Glutamatergic neuron (in vitro differentiated cells): ENCODE measurements around the gene UBR3. TPM values are rescaled to one million over a fixed set of nuclear protein-coding genes. Genes with fewer than 3 reads are reported as not detected.

Source experiments
- DNase-seq: peaks from one replicate; pipeline ENCODE4 v3.0.0; 2022
- H3K27ac Mint-ChIP-seq: one replicate; pipeline ENCODE4 v1.8.0; 2020; ENCODE audit warnings: mild to moderate bottlenecking, mixed read lengths, inconsistent platforms; ENCODE audit not compliant: unreplicated experiment
- H3K27me3 Mint-ChIP-seq: one replicate; pipeline ENCODE4 v1.8.0; 2020; ENCODE audit warnings: mild to moderate bottlenecking, moderate library complexity, mixed read lengths, inconsistent platforms; ENCODE audit not compliant: unreplicated experiment
- H3K36me3 Mint-ChIP-seq: one replicate; pipeline ENCODE4 v1.8.0; 2020; ENCODE audit warnings: mild to moderate bottlenecking, mixed read lengths, inconsistent platforms; ENCODE audit not compliant: unreplicated experiment
- H3K4me1 Mint-ChIP-seq: one replicate; pipeline ENCODE4 v1.8.0; 2020; ENCODE audit warnings: mild to moderate bottlenecking, low read depth, mixed read lengths, inconsistent platforms; ENCODE audit not compliant: unreplicated experiment
- H3K4me3 Mint-ChIP-seq: one replicate; pipeline ENCODE4 v1.8.0; 2020; ENCODE audit warnings: mild to moderate bottlenecking, mixed read lengths, inconsistent platforms; ENCODE audit not compliant: unreplicated experiment
- H3K9me3 Mint-ChIP-seq: one replicate; pipeline ENCODE4 v1.8.0; 2020; ENCODE audit warnings: mild to moderate bottlenecking, moderate library complexity, mixed read lengths, inconsistent platforms; ENCODE audit not compliant: unreplicated experiment
- total RNA-seq: library from RNA; stranded (reverse); fragmentation: NEBNext Ultra II Directional; extraction: Animal tissue kit (Norgen Biotek cat#: 25700); gene quantifications from one replicate; pipeline ENCODE4 v1.2.1, GENCODE V29; 2021; ENCODE audit not compliant: unreplicated experiment
- TF ChIP-seq, protein P1 (sequence below): fragments of 200-600 bp; sonication (generic); IDR thresholded peaks from one replicate; pipeline ENCODE4 v1.5.0; 2021; ENCODE audit not compliant: partially characterized antibody, unreplicated experiment

Gene UBR3
- total RNA-seq, 1 donor from 2014 or later = 59.8 TPM

DNA sequence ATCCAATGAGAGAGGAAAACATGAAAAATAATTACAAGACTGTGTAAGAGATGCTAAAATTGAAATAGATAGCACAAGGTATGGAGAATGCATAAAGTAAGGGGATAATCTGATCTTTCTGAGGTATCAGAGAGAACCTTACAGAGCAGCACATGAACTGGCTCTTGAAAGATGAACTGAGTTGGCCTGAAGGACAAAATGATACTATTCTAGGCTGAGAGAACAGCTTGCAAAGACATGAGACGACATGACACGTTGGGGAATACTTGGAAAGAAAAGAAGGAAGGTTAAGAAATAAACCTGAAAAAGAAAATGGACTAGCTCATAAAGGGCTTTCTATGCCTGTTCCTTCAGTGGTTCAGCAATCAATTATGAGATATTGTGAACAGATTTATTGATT is 198.0 kb downstream of the UBR3 start:
- TF ChIP-seq, protein P1, sequence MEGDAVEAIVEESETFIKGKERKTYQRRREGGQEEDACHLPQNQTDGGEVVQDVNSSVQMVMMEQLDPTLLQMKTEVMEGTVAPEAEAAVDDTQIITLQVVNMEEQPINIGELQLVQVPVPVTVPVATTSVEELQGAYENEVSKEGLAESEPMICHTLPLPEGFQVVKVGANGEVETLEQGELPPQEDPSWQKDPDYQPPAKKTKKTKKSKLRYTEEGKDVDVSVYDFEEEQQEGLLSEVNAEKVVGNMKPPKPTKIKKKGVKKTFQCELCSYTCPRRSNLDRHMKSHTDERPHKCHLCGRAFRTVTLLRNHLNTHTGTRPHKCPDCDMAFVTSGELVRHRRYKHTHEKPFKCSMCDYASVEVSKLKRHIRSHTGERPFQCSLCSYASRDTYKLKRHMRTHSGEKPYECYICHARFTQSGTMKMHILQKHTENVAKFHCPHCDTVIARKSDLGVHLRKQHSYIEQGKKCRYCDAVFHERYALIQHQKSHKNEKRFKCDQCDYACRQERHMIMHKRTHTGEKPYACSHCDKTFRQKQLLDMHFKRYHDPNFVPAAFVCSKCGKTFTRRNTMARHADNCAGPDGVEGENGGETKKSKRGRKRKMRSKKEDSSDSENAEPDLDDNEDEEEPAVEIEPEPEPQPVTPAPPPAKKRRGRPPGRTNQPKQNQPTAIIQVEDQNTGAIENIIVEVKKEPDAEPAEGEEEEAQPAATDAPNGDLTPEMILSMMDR = no peak

DNA sequence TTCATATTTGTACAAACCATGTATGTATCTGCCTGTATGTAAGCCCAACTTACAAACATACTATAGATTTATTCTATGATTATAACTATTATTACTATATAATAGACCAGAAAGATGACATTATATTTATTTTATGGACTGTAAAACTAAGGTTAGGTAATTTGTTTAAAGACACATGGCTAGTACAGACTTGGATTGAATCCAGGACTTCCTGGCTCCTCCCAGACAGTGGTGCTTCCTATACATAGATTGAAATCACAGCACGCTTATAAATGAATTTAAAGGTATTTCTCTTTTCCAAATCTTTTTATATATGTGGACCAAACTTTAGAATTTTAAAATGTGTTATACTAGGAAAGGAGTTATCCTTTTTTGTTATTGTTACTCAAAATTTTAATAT is 199.1 kb downstream of the UBR3 start:
- H3K9me3 Mint-ChIP-seq = peaks cover 2% of the 10 kb centered on the region
- no peak overlapping the region for H3K27ac Mint-ChIP-seq
- H3K36me3 Mint-ChIP-seq = peaks cover 10% of the 10 kb centered on the region
- peaks cover 3% of the 10 kb centered on the region for H3K4me1 Mint-ChIP-seq
- TF ChIP-seq, protein P1 = no peak
- H3K27me3 Mint-ChIP-seq = no peaks in the 10 kb centered on the region
- no peak for DNase-seq
- H3K4me3 Mint-ChIP-seq = no peak overlapping the region

More for the DNA sequence above, 198.0 kb downstream of the UBR3 start:
- H3K36me3 Mint-ChIP-seq = peaks cover 4% of the 10 kb centered on the region
- no peak overlapping the region for H3K4me3 Mint-ChIP-seq
- H3K27me3 Mint-ChIP-seq = no peaks in the 10 kb centered on the region
- H3K4me1 Mint-ChIP-seq = peaks cover 3% of the 10 kb centered on the region
- H3K27ac Mint-ChIP-seq = no peak overlapping the region
- no peaks in the 10 kb centered on the region for H3K9me3 Mint-ChIP-seq
- no peak for DNase-seq

DNA sequence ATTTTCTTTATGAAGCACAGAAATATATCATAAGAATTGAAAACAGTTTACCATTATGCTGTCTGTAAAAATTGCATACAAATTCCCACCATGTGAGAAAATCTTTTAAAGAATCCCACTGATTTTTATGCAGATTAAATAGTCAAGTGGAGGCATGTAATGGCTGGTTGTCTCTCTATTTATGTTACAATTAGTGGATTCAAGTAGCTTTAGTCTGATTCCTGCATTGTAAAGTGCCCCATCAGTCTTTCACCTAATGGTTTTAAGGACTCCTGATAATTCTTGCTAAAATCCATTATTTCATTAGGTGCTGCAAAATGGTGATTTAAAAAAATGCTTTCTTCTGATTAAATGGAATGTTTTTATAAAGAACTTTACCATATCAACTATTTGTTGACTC is 202.3 kb downstream of the UBR3 start:
- H3K27ac Mint-ChIP-seq = no peak overlapping the region
- H3K4me3 Mint-ChIP-seq = no peak overlapping the region
- peaks cover 16% of the 10 kb centered on the region for H3K36me3 Mint-ChIP-seq
- no peaks in the 10 kb centered on the region for H3K27me3 Mint-ChIP-seq
- TF ChIP-seq, protein P1 = no peak
- peaks cover 2% of the 10 kb centered on the region for H3K9me3 Mint-ChIP-seq
- H3K4me1 Mint-ChIP-seq = no peaks in the 10 kb centered on the region
- no peak for DNase-seq

DNA sequence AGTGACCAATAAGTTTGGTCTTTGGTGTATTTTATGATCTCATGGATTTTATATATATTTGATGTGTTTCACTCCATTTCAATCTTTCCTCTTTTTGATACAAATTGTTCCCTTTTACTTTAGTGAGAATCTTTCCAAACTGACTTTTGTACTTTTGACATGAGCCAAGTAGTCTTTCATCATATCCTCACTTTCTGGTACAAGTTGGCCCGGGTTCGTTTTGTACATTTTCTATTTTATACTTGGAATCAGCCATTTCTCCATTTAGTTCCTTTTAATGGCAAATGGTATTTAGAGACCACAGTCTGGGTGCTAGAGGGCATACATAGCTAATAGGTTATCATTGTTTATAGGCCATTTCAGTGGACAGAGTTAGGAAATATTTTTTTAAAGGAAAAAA is 202.8 kb downstream of the UBR3 start:
- Mint-ChIP-seq H3K9me3 (peaks cover 2% of the 10 kb centered on the region), H3K27me3 (no peaks in the 10 kb centered on the region), H3K36me3 (peaks cover 16% of the 10 kb centered on the region), H3K4me3 (no peak overlapping the region), H3K4me1 (no peaks in the 10 kb centered on the region), H3K27ac (no peak overlapping the region)
- TF ChIP-seq, protein P1 = no peak
- DNase-seq = no peak

DNA sequence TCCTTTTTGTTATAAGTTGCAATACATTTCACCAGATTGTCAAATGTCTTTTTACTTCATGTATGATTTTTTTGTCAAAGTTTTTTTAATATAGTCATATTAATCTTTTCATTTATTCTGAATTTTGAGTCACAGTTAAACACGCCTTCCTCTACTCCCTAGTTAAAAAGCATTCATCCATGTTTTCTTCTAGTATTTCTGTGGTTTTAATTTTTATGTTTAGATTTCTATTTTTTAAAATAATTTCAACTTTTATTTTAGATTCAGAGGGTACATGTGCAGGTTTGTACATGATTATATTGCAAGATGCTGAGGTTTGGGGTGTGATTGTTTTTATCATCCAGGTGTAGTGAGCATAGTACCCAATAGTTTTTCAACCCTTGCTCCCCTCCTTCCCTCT is 204.0 kb downstream of the UBR3 start:
- Mint-ChIP-seq H3K27ac (no peak overlapping the region), H3K4me1 (no peaks in the 10 kb centered on the region), H3K27me3 (no peaks in the 10 kb centered on the region), H3K9me3 (peaks cover 2% of the 10 kb centered on the region), H3K36me3 (peaks cover 16% of the 10 kb centered on the region), H3K4me3 (no peak overlapping the region)
- DNase-seq = no peak
- TF ChIP-seq, protein P1 = no peak
